SK-N-SH (cell line): ENCODE results near the gene CCDC15.

Experiments
- EP300 ChIP-seq, 2 experiments: IDR thresholded peaks; 2 replicates each; pipeline versions ENCODE4 v1.4.0 to v1.6.1; 2012; ENCODE audit warnings: borderline replicate concordance in 1 of 2, low read depth in 1 of 2, low read length in 1 of 2
- EZH2phosphoT487 ChIP-seq: fragments of 200-600 bp; sonication (generic); IDR thresholded peaks from 2 replicates; pipeline ENCODE4 v1.6.1; 2017; ENCODE audit warnings: low read depth, mixed run types, mild to moderate bottlenecking, antibody characterized with exemption, moderate library complexity, borderline replicate concordance
- FOXM1 ChIP-seq: IDR thresholded peaks from 2 replicates; pipeline ENCODE4 v1.4.0; 2012; ENCODE audit warnings: low read depth, mild to moderate bottlenecking
- GABPA ChIP-seq: IDR thresholded peaks from 2 replicates; pipeline ENCODE4 v1.4.0; 2012; ENCODE audit warnings: low read depth, mild to moderate bottlenecking
- JUND ChIP-seq: IDR thresholded peaks from 2 replicates; pipeline ENCODE4 v1.4.0; 2012
- POLR2AphosphoS5 ChIP-seq: IDR thresholded peaks from 2 replicates; pipeline ENCODE4 v1.6.1; 2012; ENCODE audit warnings: low read depth, low read length
- RAD21 ChIP-seq: IDR thresholded peaks from 2 replicates; pipeline ENCODE4 v1.6.1; 2012; ENCODE audit warnings: mild to moderate bottlenecking, low read length
- RCOR1 ChIP-seq: fragments of 150-350 bp; IDR thresholded peaks from 2 replicates; pipeline ENCODE4 v1.6.1; 2017; ENCODE audit warnings: antibody characterized with exemption, low read length
- SMC3 ChIP-seq: IDR thresholded peaks from 2 replicates; pipeline ENCODE4 v1.6.1; 2012; ENCODE audit warnings: low read depth, low read length, improper control_type of control experiment
- TAF1 ChIP-seq: IDR thresholded peaks from 2 replicates; pipeline ENCODE4 v1.6.1; 2012; ENCODE audit warnings: low read depth, mild to moderate bottlenecking, low read length, moderate library complexity, borderline replicate concordance
- TF ChIP-seq, protein P1 (sequence below): IDR thresholded peaks from 2 replicates; pipeline ENCODE4 v1.6.1; 2012; ENCODE audit warnings: mild to moderate bottlenecking, low read depth, low read length, moderate library complexity
- TF ChIP-seq, protein P2 (sequence below): fragments of 200-600 bp; sonication (generic); IDR thresholded peaks from 2 replicates; pipeline ENCODE4 v1.6.1; 2017; ENCODE audit warnings: antibody characterized with exemption, mild to moderate bottlenecking, moderate library complexity
- TF ChIP-seq, protein P3 (sequence below): fragments of 150-350 bp; IDR thresholded peaks from 2 replicates; pipeline ENCODE4 v1.6.1; 2017; ENCODE audit warnings: antibody characterized with exemption, low read length, low read depth, borderline replicate concordance

GRCh38 chr11:125063429-125064043 is 109.5 kb downstream of the CCDC15 start:
- TF ChIP-seq RCOR1, result no peak
- TF ChIP-seq EZH2phosphoT487, result no peak
- no peak for TF ChIP-seq FOXM1
- TF ChIP-seq, protein P1, sequence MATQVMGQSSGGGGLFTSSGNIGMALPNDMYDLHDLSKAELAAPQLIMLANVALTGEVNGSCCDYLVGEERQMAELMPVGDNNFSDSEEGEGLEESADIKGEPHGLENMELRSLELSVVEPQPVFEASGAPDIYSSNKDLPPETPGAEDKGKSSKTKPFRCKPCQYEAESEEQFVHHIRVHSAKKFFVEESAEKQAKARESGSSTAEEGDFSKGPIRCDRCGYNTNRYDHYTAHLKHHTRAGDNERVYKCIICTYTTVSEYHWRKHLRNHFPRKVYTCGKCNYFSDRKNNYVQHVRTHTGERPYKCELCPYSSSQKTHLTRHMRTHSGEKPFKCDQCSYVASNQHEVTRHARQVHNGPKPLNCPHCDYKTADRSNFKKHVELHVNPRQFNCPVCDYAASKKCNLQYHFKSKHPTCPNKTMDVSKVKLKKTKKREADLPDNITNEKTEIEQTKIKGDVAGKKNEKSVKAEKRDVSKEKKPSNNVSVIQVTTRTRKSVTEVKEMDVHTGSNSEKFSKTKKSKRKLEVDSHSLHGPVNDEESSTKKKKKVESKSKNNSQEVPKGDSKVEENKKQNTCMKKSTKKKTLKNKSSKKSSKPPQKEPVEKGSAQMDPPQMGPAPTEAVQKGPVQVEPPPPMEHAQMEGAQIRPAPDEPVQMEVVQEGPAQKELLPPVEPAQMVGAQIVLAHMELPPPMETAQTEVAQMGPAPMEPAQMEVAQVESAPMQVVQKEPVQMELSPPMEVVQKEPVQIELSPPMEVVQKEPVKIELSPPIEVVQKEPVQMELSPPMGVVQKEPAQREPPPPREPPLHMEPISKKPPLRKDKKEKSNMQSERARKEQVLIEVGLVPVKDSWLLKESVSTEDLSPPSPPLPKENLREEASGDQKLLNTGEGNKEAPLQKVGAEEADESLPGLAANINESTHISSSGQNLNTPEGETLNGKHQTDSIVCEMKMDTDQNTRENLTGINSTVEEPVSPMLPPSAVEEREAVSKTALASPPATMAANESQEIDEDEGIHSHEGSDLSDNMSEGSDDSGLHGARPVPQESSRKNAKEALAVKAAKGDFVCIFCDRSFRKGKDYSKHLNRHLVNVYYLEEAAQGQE, result no peak
- TF ChIP-seq RAD21, result no peak
- TF ChIP-seq, protein P2, sequence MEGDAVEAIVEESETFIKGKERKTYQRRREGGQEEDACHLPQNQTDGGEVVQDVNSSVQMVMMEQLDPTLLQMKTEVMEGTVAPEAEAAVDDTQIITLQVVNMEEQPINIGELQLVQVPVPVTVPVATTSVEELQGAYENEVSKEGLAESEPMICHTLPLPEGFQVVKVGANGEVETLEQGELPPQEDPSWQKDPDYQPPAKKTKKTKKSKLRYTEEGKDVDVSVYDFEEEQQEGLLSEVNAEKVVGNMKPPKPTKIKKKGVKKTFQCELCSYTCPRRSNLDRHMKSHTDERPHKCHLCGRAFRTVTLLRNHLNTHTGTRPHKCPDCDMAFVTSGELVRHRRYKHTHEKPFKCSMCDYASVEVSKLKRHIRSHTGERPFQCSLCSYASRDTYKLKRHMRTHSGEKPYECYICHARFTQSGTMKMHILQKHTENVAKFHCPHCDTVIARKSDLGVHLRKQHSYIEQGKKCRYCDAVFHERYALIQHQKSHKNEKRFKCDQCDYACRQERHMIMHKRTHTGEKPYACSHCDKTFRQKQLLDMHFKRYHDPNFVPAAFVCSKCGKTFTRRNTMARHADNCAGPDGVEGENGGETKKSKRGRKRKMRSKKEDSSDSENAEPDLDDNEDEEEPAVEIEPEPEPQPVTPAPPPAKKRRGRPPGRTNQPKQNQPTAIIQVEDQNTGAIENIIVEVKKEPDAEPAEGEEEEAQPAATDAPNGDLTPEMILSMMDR, result no peak
- TF ChIP-seq, protein P3, sequence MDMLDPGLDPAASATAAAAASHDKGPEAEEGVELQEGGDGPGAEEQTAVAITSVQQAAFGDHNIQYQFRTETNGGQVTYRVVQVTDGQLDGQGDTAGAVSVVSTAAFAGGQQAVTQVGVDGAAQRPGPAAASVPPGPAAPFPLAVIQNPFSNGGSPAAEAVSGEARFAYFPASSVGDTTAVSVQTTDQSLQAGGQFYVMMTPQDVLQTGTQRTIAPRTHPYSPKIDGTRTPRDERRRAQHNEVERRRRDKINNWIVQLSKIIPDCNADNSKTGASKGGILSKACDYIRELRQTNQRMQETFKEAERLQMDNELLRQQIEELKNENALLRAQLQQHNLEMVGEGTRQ, result no peak
- TF ChIP-seq EP300 (IDR thresholded peaks at IDR 0.05; ENCODE audit: borderline replicate concordance in 1 of 2, low read depth in 1 of 2, low read length in 1 of 2), result no peak
- TF ChIP-seq POLR2AphosphoS5, result no peak
- no peak for TF ChIP-seq JUND
- TF ChIP-seq SMC3, result no peak
- TF ChIP-seq TAF1, result 0 out of 2 replicates have a peak, but pooled peaks have one; percentile 1
- no peak for TF ChIP-seq GABPA
